RWPE2 (cell line): ENCODE measurements around the gene RPL7L1.

Experiments used
- ATAC-seq: fragments of 200-7000 bp; cut with Tn5 transposase; 3 replicates; pipeline ENCODE4 v1.9.1; 2021; ENCODE audit warnings: low read depth
- DNase-seq: peaks from one replicate; pipeline ENCODE4 v3.0.0-alpha.2; 2020; ENCODE audit warnings: low spot score
- H3K27ac ChIP-seq: fragments of 450-650 bp; 2 replicates; pipeline ENCODE4 v1.5.1; 2017; ENCODE audit warnings: mild to moderate bottlenecking; ENCODE audit not compliant: poor library complexity, severe bottlenecking
- H3K27me3 ChIP-seq: fragments of 250-450 bp; sonication (Bioruptor Pico); 2 replicates; pipeline ENCODE4 v1.5.1; 2021; ENCODE audit warnings: mild to moderate bottlenecking, moderate library complexity; ENCODE audit not compliant: insufficient read depth, poor library complexity, severe bottlenecking
- H3K36me3 ChIP-seq: fragments of 250-450 bp; sonication (Bioruptor Pico); 2 replicates; pipeline ENCODE4 v1.5.1; 2020; ENCODE audit warnings: low read depth, mild to moderate bottlenecking, moderate library complexity
- H3K4me1 ChIP-seq: fragments of 250-450 bp; sonication (Bioruptor Pico); 2 replicates; pipeline ENCODE4 v1.5.1; 2021; ENCODE audit warnings: mild to moderate bottlenecking, moderate library complexity; ENCODE audit not compliant: insufficient read depth, poor library complexity, severe bottlenecking
- H3K4me3 ChIP-seq: fragments of 250-450 bp; sonication (Bioruptor Pico); 2 replicates; pipeline ENCODE4 v1.5.1; 2021; ENCODE audit warnings: mild to moderate bottlenecking, moderate library complexity; ENCODE audit not compliant: severe bottlenecking
- H3K9me3 ChIP-seq: fragments of 250-450 bp; sonication (Bioruptor Pico); 2 replicates; pipeline ENCODE4 v1.5.1; 2021; ENCODE audit warnings: mild to moderate bottlenecking, moderate library complexity; ENCODE audit not compliant: severe bottlenecking
- CTCF ChIP-seq: fragments of 450-650 bp; IDR thresholded peaks from one replicate; pipeline ENCODE4 v1.5.1; 2017; ENCODE audit warnings: mild to moderate bottlenecking, moderate library complexity; ENCODE audit not compliant: poor library complexity, severe bottlenecking

Gene RPL7L1

GRCh38 chr6:42879372-42880239 is at the start of gene RPL7L1:
TSS of gene RPL7L1 (plus strand) at chr6:42879616. CDS start at chr6:42879911, 295 bp downstream.
- Histone ChIP-seq H3K9me3 (no peaks in the 10 kb centered on the region), H3K36me3 (peaks cover 43% of the 10 kb centered on the region), H3K4me3 (peak within 1 kb of the TSS; percentile 68), H3K27ac (peak within 1 kb of the TSS; percentile 76), H3K4me1 (peaks cover 6% of the 10 kb centered on the region), H3K27me3 (no peaks in the 10 kb centered on the region)
- ATAC-seq: peak; percentile 96
- no peak for TF ChIP-seq CTCF
- DNase-seq: peak; percentile 80

- no peaks in the 10 kb centered on the region for H3K9me3 ChIP-seq
- no peak for DNase-seq
- no peaks in the 10 kb centered on the region for H3K27me3 ChIP-seq
- H3K4me1 ChIP-seq: no peaks in the 10 kb centered on the region
- peaks cover 15% of the 10 kb centered on the region for H3K36me3 ChIP-seq
- H3K27ac ChIP-seq: no peak overlapping the region
- no peak overlapping the region for H3K4me3 ChIP-seq
- no peak for ATAC-seq
- TF ChIP-seq CTCF: no peak
Measured at GRCh38 chr6:42831237-42831636, 48.2 kb upstream of the RPL7L1 start.

DNA sequence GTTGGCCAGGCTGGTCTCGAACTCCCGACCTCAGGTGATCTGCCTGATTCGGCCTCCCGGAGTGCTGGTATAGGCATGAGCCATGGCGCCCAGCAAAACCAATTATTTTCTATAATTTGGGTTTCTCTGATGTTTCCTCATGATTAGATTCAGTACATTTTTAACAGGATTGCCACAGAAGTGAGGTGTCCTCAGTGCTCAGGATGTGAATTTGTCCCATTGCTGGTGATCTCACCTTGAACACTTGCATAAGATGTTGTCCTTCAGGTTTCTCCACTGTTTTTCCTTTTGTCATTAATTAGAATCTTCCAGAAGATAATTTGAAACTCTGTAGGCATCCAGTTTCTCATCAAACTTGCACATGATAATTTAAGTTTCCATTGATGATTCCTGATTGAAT is 45.4 kb upstream of the RPL7L1 start:
- H3K4me1 ChIP-seq: no peaks in the 10 kb centered on the region
- no peak for DNase-seq
- no peak for ATAC-seq
- no peak overlapping the region for H3K4me3 ChIP-seq
- TF ChIP-seq CTCF: no peak
- no peaks in the 10 kb centered on the region for H3K9me3 ChIP-seq
- H3K27ac ChIP-seq: no peak overlapping the region
- no peaks in the 10 kb centered on the region for H3K27me3 ChIP-seq
- H3K36me3 ChIP-seq: peaks cover 5% of the 10 kb centered on the region

DNA sequence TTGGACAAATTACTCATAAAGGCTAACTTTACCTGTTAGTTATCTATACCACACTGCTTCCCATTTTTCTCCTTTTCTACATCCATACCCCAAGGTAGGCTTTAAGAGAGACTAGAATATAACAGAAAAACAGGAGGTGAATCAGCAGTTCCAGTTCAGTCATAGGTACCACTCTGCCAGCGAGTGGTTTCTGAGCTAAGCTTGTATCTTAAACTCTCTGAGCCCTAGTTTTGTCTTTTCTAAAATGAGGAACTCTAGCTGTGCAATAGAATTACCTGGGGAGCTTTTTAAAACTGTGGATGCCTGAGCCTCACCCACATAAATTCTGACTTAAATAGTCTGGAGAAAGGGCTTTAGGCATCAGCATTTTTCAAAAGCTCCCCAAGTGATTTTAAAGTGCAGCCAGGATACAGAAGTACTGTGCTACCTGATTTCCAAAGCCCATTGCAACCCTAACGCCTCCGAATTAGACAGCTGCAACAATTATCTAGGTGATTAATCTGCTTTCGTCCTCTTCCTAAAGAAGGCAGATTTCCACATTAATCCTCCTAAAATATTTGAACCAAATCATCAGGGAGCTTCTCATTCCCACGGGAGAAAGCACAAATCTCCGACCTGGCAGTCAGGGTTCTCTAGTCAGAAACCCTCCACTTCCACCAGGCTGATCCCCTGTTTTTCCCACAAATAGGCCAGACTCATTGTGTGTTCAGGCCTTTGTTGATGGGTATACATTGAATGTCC is 37.4 kb upstream of the RPL7L1 start:
- Histone ChIP-seq H3K27me3 (no peaks in the 10 kb centered on the region), H3K9me3 (no peaks in the 10 kb centered on the region), H3K4me1 (no peaks in the 10 kb centered on the region), H3K36me3 (no peaks in the 10 kb centered on the region), H3K27ac (no peak overlapping the region), H3K4me3 (no peak overlapping the region)
- TF ChIP-seq CTCF: no peak
- DNase-seq (no peak), ATAC-seq (no peak)

- Histone ChIP-seq H3K4me1 (no peaks in the 10 kb centered on the region), H3K27me3 (no peaks in the 10 kb centered on the region), H3K9me3 (no peaks in the 10 kb centered on the region), H3K27ac (no peak overlapping the region), H3K36me3 (no peaks in the 10 kb centered on the region), H3K4me3 (no peak overlapping the region)
- DNase-seq: no peak
- ATAC-seq: no peak
- TF ChIP-seq CTCF: no peak
Measured at GRCh38 chr6:42845327-42845694, 34.1 kb upstream of the RPL7L1 start.
